ENCODE measurements around the gene SLC30A4. TPM values are rescaled to one million over a fixed set of nuclear protein-coding genes. Genes with fewer than 3 reads are reported as not detected.

Gene SLC30A4
- total and polyA plus RNA-seq, 8 donors, result 0.80 to 2.2 (median 1.4) TPM

- Histone ChIP-seq H3K4me1 (peaks cover 0 to 13% (median 0%) of the 10 kb centered on the region in 3 donors), H3K9me3 (no peaks in the 10 kb centered on the region), H3K27ac (peak overlapping the region; percentile 0 to 79 (median 57)), H3K4me3 (peak overlapping the region; percentile 13 to 32 (median 22)), H3K27me3 (no peaks in the 10 kb centered on the region), H3K36me3 (no peaks in the 10 kb centered on the region)
- no peak for FAIRE-seq
- WGBS, 2 donors, result 1% methylated on average over 17 of the region's 17 CpGs
- ATAC-seq, result peak; percentile 82 to 88 (median 88)
- TF ChIP-seq CTCF (IDR thresholded peaks at IDR 0.05), result peak in 3 of 4 donors; percentile 59 to 74 (median 69)
- intact Hi-C loops (cut with DNase I), result loop anchor here in 2 of 3 donors (2.0 to 10.0 kb wide), 3 partner anchors 27 to 157 kb away; no protein-coding TSS in a partner anchor
- peak in 4 of 6 donors; percentile 44 to 82 (median 70) for DNase-seq
Observed at GRCh38 chr15:45457641-45458539, 64.7 kb downstream of the SLC30A4 start.

- Histone ChIP-seq H3K9me3 (no peaks in the 10 kb centered on the region), H3K4me1 (peaks cover 0 to 13% (median 0%) of the 10 kb centered on the region in 3 donors), H3K27ac (peak overlapping the region in 2 of 4 donors; percentile 46 to 78), H3K36me3 (no peaks in the 10 kb centered on the region), H3K4me3 (no peak overlapping the region), H3K27me3 (no peaks in the 10 kb centered on the region)
- DNase-seq (peak in 1 of 6 donors; percentile 22), FAIRE-seq (no peak), ATAC-seq (peak; percentile 2 to 48 (median 20))
- no peak for TF ChIP-seq CTCF (IDR thresholded peaks at IDR 0.05)
- intact Hi-C loops (cut with DNase I), result loop anchor here in 2 of 3 donors (2.0 to 10.0 kb wide), 3 partner anchors 26 to 158 kb away; no protein-coding TSS in a partner anchor
- 24 to 26% methylated on average over 5 of the region's 5 CpGs for WGBS, 2 donors
Observed at GRCh38 chr15:45457220-45457619, 65.3 kb downstream of the SLC30A4 start.

- peak in 4 of 6 donors; percentile 30 to 75 (median 51) for DNase-seq
- intact Hi-C loops (cut with DNase I), result loop anchor here in 2 of 3 donors (2.0 to 10.0 kb wide), 3 partner anchors 26 to 158 kb away; no protein-coding TSS in a partner anchor
- no peaks in the 10 kb centered on the region for H3K27me3 ChIP-seq
- ATAC-seq, result peak in 3 of 4 donors; percentile 9 to 65 (median 50)
- no peak overlapping the region for H3K4me3 ChIP-seq
- no peaks in the 10 kb centered on the region for H3K36me3 ChIP-seq
- H3K27ac ChIP-seq, result peak overlapping the region in 2 of 4 donors; percentile 46 to 78
- no peak for FAIRE-seq
- TF ChIP-seq CTCF (IDR thresholded peaks at IDR 0.05), result no peak
- peaks cover 0 to 13% (median 0%) of the 10 kb centered on the region in 3 donors for H3K4me1 ChIP-seq
- H3K9me3 ChIP-seq, result no peaks in the 10 kb centered on the region
- WGBS, 2 donors, result 71 to 77% methylated on average over 22 of the region's 22 CpGs
Observed at GRCh38 chr15:45456212-45457106, 66.1 kb downstream of the SLC30A4 start.

- no peak for FAIRE-seq
- Histone ChIP-seq H3K36me3 (no peaks in the 10 kb centered on the region), H3K27ac (peak overlapping the region in 2 of 4 donors; percentile 15 to 26), H3K4me3 (no peak overlapping the region), H3K27me3 (no peaks in the 10 kb centered on the region), H3K4me1 (peaks cover 0 to 13% (median 0%) of the 10 kb centered on the region in 3 donors), H3K9me3 (no peaks in the 10 kb centered on the region)
- DNase-seq, result peak in 2 of 6 donors; percentile 43 to 71
- 75 to 79% methylated on average over 8 of the region's 8 CpGs for WGBS, 2 donors
- peak in 2 of 4 donors; percentile 7 to 11 for ATAC-seq
- intact Hi-C loops (cut with DNase I), result loop anchor here in 2 of 3 donors (5.0 to 10.0 kb wide), 2 partner anchors 157 to 160 kb away; no protein-coding TSS in a partner anchor
- TF ChIP-seq CTCF (IDR thresholded peaks at IDR 0.05), result no peak
Observed at GRCh38 chr15:45454814-45455213, 67.7 kb downstream of the SLC30A4 start.
